GM10248 (cell line): ENCODE measurements around the gene MAD1L1.

Experiments used
- CTCF ChIA-PET: fragments of 300-600 bp; sonication (Branson Sonifier 250); formaldehyde crosslinking; extraction: SDS; loops from one replicate; lab custom pipeline; 2021; ENCODE audit warnings: antibody characterized with exemption; lab: Yijun Ruan, JAX
- POLR2A ChIA-PET: fragments of 350-650 bp; sonication (Branson Sonifier 250); formaldehyde crosslinking; extraction: SDS; loops from one replicate; lab custom pipeline; 2020; ENCODE audit warnings: antibody characterized with exemption; lab: Yijun Ruan, JAX
- DNase-seq: peaks from one replicate; pipeline ENCODE4 v3.0.0; 2012; ENCODE audit errors: extremely low spot score
- CTCF ChIP-seq: IDR thresholded peaks from 2 replicates; pipeline ENCODE4 v1.5.1; 2012; ENCODE audit warnings: mild to moderate bottlenecking, low read depth; ENCODE audit errors: extremely low read depth, missing control alignments, control extremely low read depth

The MAD1L1 gene

GRCh38 chr7:1873857-1874589 lies 358.7 kb downstream of the MAD1L1 start:
- no peak for DNase-seq
- TF ChIP-seq CTCF: no peak
- CTCF ChIA-PET: no interaction called here
- POLR2A ChIA-PET: no interaction called here

GRCh38 chr7:1873421-1873820 lies 359.3 kb downstream of the MAD1L1 start:
- DNase-seq: no peak
- CTCF ChIA-PET: no interaction called here
- POLR2A ChIA-PET: no interaction called here
- no peak for TF ChIP-seq CTCF

GRCh38 chr7:1873070-1873405 lies 359.7 kb downstream of the MAD1L1 start:
- DNase-seq: no peak
- ChIA-PET CTCF (no interaction called here), POLR2A (no interaction called here)
- TF ChIP-seq CTCF: no peak

- TF ChIP-seq CTCF: no peak
- CTCF ChIA-PET: no interaction called here
- DNase-seq: no peak
- POLR2A ChIA-PET: no interaction called here
Measured at GRCh38 chr7:1872191-1873069, 360.3 kb downstream of the MAD1L1 start.

GRCh38 chr7:1869452-1870130 lies 363.2 kb downstream of the MAD1L1 start:
- CTCF ChIA-PET: no interaction called here
- TF ChIP-seq CTCF: no peak
- POLR2A ChIA-PET: no interaction called here
- DNase-seq: no peak

- TF ChIP-seq CTCF: no peak
- DNase-seq: no peak
- ChIA-PET CTCF (no interaction called here), POLR2A (no interaction called here)
Measured at GRCh38 chr7:1868516-1869165, 364.1 kb downstream of the MAD1L1 start.
